ENCODE data around the gene COTL1.

The COTL1 gene

DNA sequence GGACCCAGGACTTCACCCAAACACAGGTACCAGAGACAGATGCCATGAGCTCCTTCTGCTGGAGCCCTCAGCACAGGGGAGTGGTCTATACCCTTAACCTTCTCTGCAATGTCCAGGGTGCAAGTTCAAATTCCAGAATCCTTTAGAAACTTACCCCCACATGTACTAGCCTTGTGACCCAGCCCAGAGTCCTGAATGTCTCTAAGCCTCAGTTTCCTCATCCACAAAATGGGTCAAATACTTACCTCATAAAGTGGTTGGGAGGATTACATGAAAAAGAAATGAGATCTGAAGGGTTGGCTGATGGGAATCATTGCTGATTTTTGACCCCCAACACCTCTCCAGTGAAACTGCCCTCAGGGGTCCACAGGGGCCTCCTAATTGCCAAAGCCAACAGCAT lies 21.7 kb downstream of the COTL1 start:
- TF ChIP-seq CTCF (IDR thresholded peaks at IDR 0.05; ENCODE audit: insufficient read depth, low read length, poor library complexity, severe bottlenecking) (no peak), EZH2phosphoT487 (conservative IDR thresholded peaks at IDR 0.05; ENCODE audit: low read length) (no peak)
- peak overlapping the region; percentile 63 for H3K4me2 ChIP-seq (ENCODE audit: low read depth, low read length, poor library complexity, severe bottlenecking)
- no peaks in the 10 kb centered on the region for H3K9me2 ChIP-seq (replicated peaks; ENCODE audit: insufficient read depth, low read length)
- no peaks in the 10 kb centered on the region for H3K27me3 ChIP-seq (ENCODE audit: low read length)
- H3K4me3 ChIP-seq (ENCODE audit: insufficient read depth, low read length, poor library complexity, severe bottlenecking): no peak overlapping the region
- no peak overlapping the region for H3K9ac ChIP-seq (ENCODE audit: low read length)
- peaks cover 47% of the 10 kb centered on the region for H3F3A ChIP-seq (ENCODE audit: insufficient read depth)
- no peaks in the 10 kb centered on the region for H3K36me3 ChIP-seq (ENCODE audit: low read length)
- no peak overlapping the region for H2AFZ ChIP-seq (ENCODE audit: low read depth, low read length, severe bottlenecking)
- no peaks in the 10 kb centered on the region for H4K20me1 ChIP-seq (ENCODE audit: low read depth, low read length)
- no peak overlapping the region; the same call in 1 of the 2 replicates for H3K27ac ChIP-seq (ENCODE audit: low read depth, low read length)
- H3K79me2 ChIP-seq (ENCODE audit: insufficient read depth, low read length): peaks cover 76% of the 10 kb centered on the region
- H3K9me3 ChIP-seq (ENCODE audit: insufficient read depth, low read length): no peaks in the 10 kb centered on the region

GRCh38 chr16:84595052-84595481 lies 22.8 kb downstream of the COTL1 start:
- Histone ChIP-seq H3K9me3 (ENCODE audit: insufficient read depth, low read length) (no peaks in the 10 kb centered on the region), H2AFZ (ENCODE audit: low read depth, low read length, severe bottlenecking) (no peak overlapping the region), H3K9ac (ENCODE audit: low read length) (peak overlapping the region; percentile 52), H3K27me3 (ENCODE audit: low read length) (no peaks in the 10 kb centered on the region), H3K4me2 (ENCODE audit: low read depth, low read length, poor library complexity, severe bottlenecking) (peak overlapping the region; percentile 63), H4K20me1 (ENCODE audit: low read depth, low read length) (no peaks in the 10 kb centered on the region), H3F3A (ENCODE audit: insufficient read depth) (peaks cover 36% of the 10 kb centered on the region), H3K9me2 (replicated peaks; ENCODE audit: insufficient read depth, low read length) (no peaks in the 10 kb centered on the region), H3K79me2 (ENCODE audit: insufficient read depth, low read length) (peaks cover 80% of the 10 kb centered on the region), H3K36me3 (ENCODE audit: low read length) (no peaks in the 10 kb centered on the region), H3K4me3 (ENCODE audit: insufficient read depth, low read length, poor library complexity, severe bottlenecking) (peak overlapping the region; percentile 45), H3K27ac (ENCODE audit: low read depth, low read length) (peak overlapping the region; percentile 91)
- TF ChIP-seq EZH2phosphoT487 (conservative IDR thresholded peaks at IDR 0.05; ENCODE audit: low read length) (no peak), CTCF (IDR thresholded peaks at IDR 0.05; ENCODE audit: insufficient read depth, low read length, poor library complexity, severe bottlenecking) (no peak)

GRCh38 chr16:84594725-84595038 lies 23.2 kb downstream of the COTL1 start:
- Histone ChIP-seq H3K79me2 (ENCODE audit: insufficient read depth, low read length) (peaks cover 79% of the 10 kb centered on the region), H3K9me2 (replicated peaks; ENCODE audit: insufficient read depth, low read length) (no peaks in the 10 kb centered on the region), H3F3A (ENCODE audit: insufficient read depth) (peaks cover 32% of the 10 kb centered on the region), H3K9ac (ENCODE audit: low read length) (peak overlapping the region; percentile 52), H3K4me2 (ENCODE audit: low read depth, low read length, poor library complexity, severe bottlenecking) (peak overlapping the region; percentile 63), H3K27me3 (ENCODE audit: low read length) (no peaks in the 10 kb centered on the region), H3K4me3 (ENCODE audit: insufficient read depth, low read length, poor library complexity, severe bottlenecking) (peak overlapping the region; percentile 45), H3K36me3 (ENCODE audit: low read length) (no peaks in the 10 kb centered on the region), H2AFZ (ENCODE audit: low read depth, low read length, severe bottlenecking) (no peak overlapping the region), H3K9me3 (ENCODE audit: insufficient read depth, low read length) (no peaks in the 10 kb centered on the region), H4K20me1 (ENCODE audit: low read depth, low read length) (no peaks in the 10 kb centered on the region), H3K27ac (ENCODE audit: low read depth, low read length) (peak overlapping the region; percentile 91)
- TF ChIP-seq EZH2phosphoT487 (conservative IDR thresholded peaks at IDR 0.05; ENCODE audit: low read length) (no peak), CTCF (IDR thresholded peaks at IDR 0.05; ENCODE audit: insufficient read depth, low read length, poor library complexity, severe bottlenecking) (no peak)
